GM19395 (cell line): ENCODE data around the gene RHOG.

Experiments used
- ATAC-seq: cut with Tn5 transposase; IDR thresholded peaks from one replicate; pipeline ENCODE4 v1.9.1; 2021; ENCODE audit warnings: mild to moderate bottlenecking, moderate library complexity; ENCODE audit not compliant: unreplicated experiment

Gene RHOG

DNA sequence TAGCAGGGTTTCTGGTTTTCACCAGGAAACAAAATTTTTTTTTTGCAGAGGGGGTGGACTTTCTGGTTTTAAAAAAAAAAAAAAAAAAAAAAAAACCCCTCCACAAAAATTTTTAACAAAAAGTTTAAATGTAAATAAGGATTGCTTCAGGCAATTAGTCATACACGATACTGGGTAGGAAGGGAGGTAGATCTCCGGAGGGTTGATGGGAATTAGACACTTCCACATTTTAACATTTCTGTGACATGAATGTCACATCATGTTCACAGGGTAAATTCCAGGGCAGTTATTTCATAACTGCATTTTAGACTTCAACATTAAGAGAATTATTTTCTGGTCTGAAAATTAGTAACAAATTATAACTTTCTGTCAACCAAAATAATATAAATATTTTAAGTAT lies 59.3 kb downstream of the RHOG start:
- no peak for ATAC-seq
